ENCODE results near the gene SPHKAP. TPM values are rescaled to one million over a fixed set of nuclear protein-coding genes. Genes with fewer than 3 reads are reported as not detected.

The SPHKAP gene
- total and polyA plus RNA-seq, 2 donors (not counting 3 experiments of a cell fraction or from before 2014, with no cell fraction given), result not detected

DNA sequence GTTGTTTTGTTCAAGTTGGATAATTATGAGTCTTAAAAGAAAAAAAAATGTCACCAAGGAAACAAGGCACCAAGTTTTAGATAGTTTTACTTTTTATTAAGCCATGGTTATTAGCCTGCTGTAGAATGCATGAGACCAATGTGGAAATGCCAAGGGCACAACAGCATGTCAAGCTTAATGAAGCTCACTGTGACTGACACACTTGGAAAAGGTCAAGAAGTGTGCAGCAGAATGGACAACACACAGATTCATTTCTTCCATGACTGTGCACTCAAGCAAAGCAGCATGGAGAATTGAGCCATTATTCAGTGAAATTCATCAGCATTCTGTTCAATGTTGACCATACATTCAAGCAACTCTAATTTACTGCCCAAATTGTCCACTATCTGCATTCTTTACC lies 23.6 kb downstream of the SPHKAP start:
- Histone ChIP-seq H3K27ac (ENCODE audit: insufficient read depth, low read depth, low read length) (no peak overlapping the region), H4K20me1 (replicated peaks; ENCODE audit: control insufficient read depth, extremely low read depth, insufficient read depth, low read length) (no peaks in the 10 kb centered on the region), H3K4me2 (ENCODE audit: insufficient read depth, low read length) (no peak overlapping the region), H3K4me3 (replicated peaks in 1 of 3; ENCODE audit: insufficient read depth in 1 of 3, low read depth in 1 of 3, low read length in 3 of 3) (no peak overlapping the region), H3K9ac (replicated peaks; ENCODE audit: extremely low read depth, insufficient read depth, low read length) (no peak overlapping the region), H3K9me3 (replicated peaks; ENCODE audit: control insufficient read depth, insufficient read depth, low read length) (peaks cover 2% of the 10 kb centered on the region), H3K36me3 (ENCODE audit: control insufficient read depth in 2 of 2, extremely low read depth in 1 of 2, insufficient read depth in 2 of 2, low read length in 2 of 2) (no peaks in the 10 kb centered on the region), H3K79me2 (ENCODE audit: control insufficient read depth, insufficient read depth, low read length) (no peaks in the 10 kb centered on the region), H3K27me3 (ENCODE audit: control insufficient read depth in 2 of 2, insufficient read depth in 2 of 2, low read length in 2 of 2) (no peaks in the 10 kb centered on the region), H3K9me1 (replicated peaks; ENCODE audit: control insufficient read depth, extremely low read depth, insufficient read depth, low read length) (no peaks in the 10 kb centered on the region), H3K4me1 (ENCODE audit: control insufficient read depth, extremely low read depth, insufficient read depth, low read length) (no peaks in the 10 kb centered on the region), H2AFZ (ENCODE audit: low read depth, low read length) (no peak overlapping the region)
- no TSS peak for BruUV-seq (replicated peaks)
- no peak for FAIRE-seq
- no peak for TF ChIP-seq GATA2 (IDR thresholded peaks at IDR 0.05; ENCODE audit: insufficient read depth, insufficient read length, low read depth, low read length)
- TF ChIP-seq, protein P1, sequence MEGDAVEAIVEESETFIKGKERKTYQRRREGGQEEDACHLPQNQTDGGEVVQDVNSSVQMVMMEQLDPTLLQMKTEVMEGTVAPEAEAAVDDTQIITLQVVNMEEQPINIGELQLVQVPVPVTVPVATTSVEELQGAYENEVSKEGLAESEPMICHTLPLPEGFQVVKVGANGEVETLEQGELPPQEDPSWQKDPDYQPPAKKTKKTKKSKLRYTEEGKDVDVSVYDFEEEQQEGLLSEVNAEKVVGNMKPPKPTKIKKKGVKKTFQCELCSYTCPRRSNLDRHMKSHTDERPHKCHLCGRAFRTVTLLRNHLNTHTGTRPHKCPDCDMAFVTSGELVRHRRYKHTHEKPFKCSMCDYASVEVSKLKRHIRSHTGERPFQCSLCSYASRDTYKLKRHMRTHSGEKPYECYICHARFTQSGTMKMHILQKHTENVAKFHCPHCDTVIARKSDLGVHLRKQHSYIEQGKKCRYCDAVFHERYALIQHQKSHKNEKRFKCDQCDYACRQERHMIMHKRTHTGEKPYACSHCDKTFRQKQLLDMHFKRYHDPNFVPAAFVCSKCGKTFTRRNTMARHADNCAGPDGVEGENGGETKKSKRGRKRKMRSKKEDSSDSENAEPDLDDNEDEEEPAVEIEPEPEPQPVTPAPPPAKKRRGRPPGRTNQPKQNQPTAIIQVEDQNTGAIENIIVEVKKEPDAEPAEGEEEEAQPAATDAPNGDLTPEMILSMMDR (IDR thresholded peaks at IDR 0.05; ENCODE audit: extremely low read depth in 1 of 2, insufficient read depth in 1 of 2, low read depth in 1 of 2, low read length in 2 of 2), result no peak
- TF ChIP-seq EZH2 (IDR thresholded peaks at IDR 0.05; ENCODE audit: borderline replicate concordance, low read depth, low read length, severe bottlenecking), result no peak
- TF ChIP-seq JUN (IDR thresholded peaks at IDR 0.05; ENCODE audit: borderline replicate concordance, insufficient read depth, insufficient read length, low read depth), result no peak
- TF ChIP-seq FOS (IDR thresholded peaks at IDR 0.05; ENCODE audit: borderline replicate concordance, insufficient read depth, low read length), result no peak
- TF ChIP-seq, protein P2, sequence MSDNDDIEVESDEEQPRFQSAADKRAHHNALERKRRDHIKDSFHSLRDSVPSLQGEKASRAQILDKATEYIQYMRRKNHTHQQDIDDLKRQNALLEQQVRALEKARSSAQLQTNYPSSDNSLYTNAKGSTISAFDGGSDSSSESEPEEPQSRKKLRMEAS (IDR thresholded peaks at IDR 0.05; ENCODE audit: insufficient read depth, insufficient read length), result no peak
- TF ChIP-seq MYC (IDR thresholded peaks at IDR 0.05; ENCODE audit: low read depth, low read length), result no peak
- no peak for TF ChIP-seq POLR2AphosphoS5 (IDR thresholded peaks at IDR 0.05; ENCODE audit: insufficient read depth, low read depth, low read length)
- TF ChIP-seq POLR2A (IDR thresholded peaks at IDR 0.05; ENCODE audit: low read depth, low read length), result no peak
- no peak for DNase-seq (ENCODE audit: low read depth, low spot score)
- intact Hi-C loops (cut with micrococcal nuclease) (no loop called here), dilution Hi-C loops (cut with MboI; ENCODE audit: extremely low pct_ligation_motif_present, low sequenced_read_pairs) (no loop called here)
- CTCF ChIA-PET, result no interaction called here
- POLR2A ChIA-PET, result no interaction called here

All from endothelial cell of umbilical vein (primary cell).